ENCODE data around the gene RPL37.

DNA sequence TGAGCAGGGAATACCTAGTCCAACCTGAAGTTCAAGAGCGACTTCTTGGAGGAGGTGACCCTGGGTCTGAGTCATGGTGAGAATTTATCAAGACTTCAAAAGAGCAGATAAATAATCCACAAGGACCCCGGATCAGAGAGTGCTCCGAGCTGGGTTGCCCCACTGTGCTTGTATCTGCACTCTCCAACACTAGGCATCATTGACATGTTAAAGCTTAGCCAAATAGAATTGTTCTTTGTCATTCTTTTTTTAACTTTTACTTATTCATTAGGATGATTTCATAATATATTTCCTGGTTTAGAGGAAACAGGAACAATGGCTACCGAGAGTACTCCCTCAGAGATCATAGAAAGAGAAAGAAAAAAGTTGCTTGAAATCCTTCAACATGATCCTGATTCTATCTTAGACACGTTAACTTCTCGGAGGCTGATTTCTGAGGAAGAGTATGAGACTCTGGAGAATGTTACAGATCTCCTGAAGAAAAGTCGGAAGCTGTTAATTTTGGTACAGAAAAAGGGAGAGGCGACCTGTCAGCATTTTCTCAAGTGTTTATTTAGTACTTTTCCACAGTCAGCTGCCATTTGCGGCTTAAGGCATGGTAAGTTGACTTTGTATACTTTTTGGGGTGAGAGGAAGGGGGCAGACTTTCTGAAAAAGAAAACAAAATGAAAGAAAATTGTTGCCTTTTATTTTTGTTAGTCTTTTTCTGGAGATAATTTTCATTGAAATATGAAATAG lies 6.2 kb upstream of the RPL37 start, which contains the start of gene CARD6:
- TF ChIP-seq RCOR1 (IDR thresholded peaks at IDR 0.05; ENCODE audit: borderline replicate concordance in 1 of 2, low read depth in 2 of 2, low read length in 2 of 2) (0 out of 4 replicates have a peak, but pooled peaks of 1 of the 2 experiments have one; percentile 3), TAF1 (IDR thresholded peaks at IDR 0.05; ENCODE audit: control insufficient read depth, extremely low read depth, insufficient read depth, low read length, severe bottlenecking) (no peak), BRF1 (IDR thresholded peaks at IDR 0.05; ENCODE audit: borderline replicate concordance, extremely low read depth, insufficient read length) (no peak), HDAC6 (IDR thresholded peaks at IDR 0.05; ENCODE audit: low read depth, low read length) (no peak), CTCF (IDR thresholded peaks at IDR 0.05 in 2 of 3, conservative IDR thresholded peaks at IDR 0.05 in 1 of 3; ENCODE audit: insufficient read depth in 2 of 3, low read depth in 1 of 3, low read length in 3 of 3) (peak in 2 of 3 experiments; percentile 13 to 43; a peak in 2 of 6 replicates), ZNF778 (CRISPR knock-in tag; IDR thresholded peaks at IDR 0.05) (no peak)
- TF ChIP-seq, protein P1, sequence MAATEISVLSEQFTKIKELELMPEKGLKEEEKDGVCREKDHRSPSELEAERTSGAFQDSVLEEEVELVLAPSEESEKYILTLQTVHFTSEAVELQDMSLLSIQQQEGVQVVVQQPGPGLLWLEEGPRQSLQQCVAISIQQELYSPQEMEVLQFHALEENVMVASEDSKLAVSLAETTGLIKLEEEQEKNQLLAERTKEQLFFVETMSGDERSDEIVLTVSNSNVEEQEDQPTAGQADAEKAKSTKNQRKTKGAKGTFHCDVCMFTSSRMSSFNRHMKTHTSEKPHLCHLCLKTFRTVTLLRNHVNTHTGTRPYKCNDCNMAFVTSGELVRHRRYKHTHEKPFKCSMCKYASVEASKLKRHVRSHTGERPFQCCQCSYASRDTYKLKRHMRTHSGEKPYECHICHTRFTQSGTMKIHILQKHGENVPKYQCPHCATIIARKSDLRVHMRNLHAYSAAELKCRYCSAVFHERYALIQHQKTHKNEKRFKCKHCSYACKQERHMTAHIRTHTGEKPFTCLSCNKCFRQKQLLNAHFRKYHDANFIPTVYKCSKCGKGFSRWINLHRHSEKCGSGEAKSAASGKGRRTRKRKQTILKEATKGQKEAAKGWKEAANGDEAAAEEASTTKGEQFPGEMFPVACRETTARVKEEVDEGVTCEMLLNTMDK (IDR thresholded peaks at IDR 0.05; ENCODE audit: borderline replicate concordance, insufficient read depth, low read depth, low read length, poor library complexity, severe bottlenecking): no peak
